GM21619 (cell line): ENCODE measurements around the gene GSTO1.

Experiments used
- ATAC-seq: cut with Tn5 transposase; IDR thresholded peaks from one replicate; pipeline ENCODE4 v1.9.1; 2021; ENCODE audit not compliant: unreplicated experiment

GSTO1 gene

GRCh38 chr10:104273899-104274575 lies 19.3 kb downstream of the GSTO1 start:
- no peak for ATAC-seq

GRCh38 chr10:104274762-104275721 lies 20.4 kb downstream of the GSTO1 start:
- peak; percentile 82 for ATAC-seq

GRCh38 chr10:104276192-104276591 lies 21.5 kb downstream of the GSTO1 start:
- no peak for ATAC-seq

- ATAC-seq, result no peak
Observed at GRCh38 chr10:104277785-104278184, 23.1 kb downstream of the GSTO1 start.

- ATAC-seq, result no peak
Observed at GRCh38 chr10:104279550-104280259, 25.0 kb downstream of the GSTO1 start.

GRCh38 chr10:104281694-104282093 lies 27.0 kb downstream of the GSTO1 start:
- no peak for ATAC-seq

GRCh38 chr10:104284846-104285245 lies 30.2 kb downstream of the GSTO1 start:
- no peak for ATAC-seq

GRCh38 chr10:104286939-104287338 lies 32.2 kb downstream of the GSTO1 start:
- no peak for ATAC-seq

GRCh38 chr10:104288355-104288754 lies 33.7 kb downstream of the GSTO1 start:
- ATAC-seq, result no peak

GRCh38 chr10:104291439-104291951 lies 36.8 kb downstream of the GSTO1 start:
- peak; percentile 99 for ATAC-seq

- ATAC-seq, result no peak
Observed at GRCh38 chr10:104293011-104293410, 38.3 kb downstream of the GSTO1 start.

GRCh38 chr10:104293781-104294321 lies 39.2 kb downstream of the GSTO1 start:
- ATAC-seq, result no peak

- ATAC-seq, result no peak
Observed at GRCh38 chr10:104296687-104297436, 42.2 kb downstream of the GSTO1 start.

- no peak for ATAC-seq
Observed at GRCh38 chr10:104297697-104298660, 43.3 kb downstream of the GSTO1 start.

- ATAC-seq, result no peak
Observed at GRCh38 chr10:104299031-104299904, 44.6 kb downstream of the GSTO1 start.

- ATAC-seq, result no peak
Observed at GRCh38 chr10:104300002-104300735, 45.5 kb downstream of the GSTO1 start.

GRCh38 chr10:104300736-104301292 lies 46.1 kb downstream of the GSTO1 start:
- ATAC-seq, result no peak
